ENCODE results near the gene RARS2. TPM values are rescaled to one million over a fixed set of nuclear protein-coding genes. Genes with fewer than 3 reads are reported as not detected.

The RARS2 gene
- total and polyA plus RNA-seq, 9 of the 15 experiments (the other 6 are each of a cell fraction or from before 2014, with no cell fraction given), result 30.0 to 92.7 (median 43.4) TPM

DNA sequence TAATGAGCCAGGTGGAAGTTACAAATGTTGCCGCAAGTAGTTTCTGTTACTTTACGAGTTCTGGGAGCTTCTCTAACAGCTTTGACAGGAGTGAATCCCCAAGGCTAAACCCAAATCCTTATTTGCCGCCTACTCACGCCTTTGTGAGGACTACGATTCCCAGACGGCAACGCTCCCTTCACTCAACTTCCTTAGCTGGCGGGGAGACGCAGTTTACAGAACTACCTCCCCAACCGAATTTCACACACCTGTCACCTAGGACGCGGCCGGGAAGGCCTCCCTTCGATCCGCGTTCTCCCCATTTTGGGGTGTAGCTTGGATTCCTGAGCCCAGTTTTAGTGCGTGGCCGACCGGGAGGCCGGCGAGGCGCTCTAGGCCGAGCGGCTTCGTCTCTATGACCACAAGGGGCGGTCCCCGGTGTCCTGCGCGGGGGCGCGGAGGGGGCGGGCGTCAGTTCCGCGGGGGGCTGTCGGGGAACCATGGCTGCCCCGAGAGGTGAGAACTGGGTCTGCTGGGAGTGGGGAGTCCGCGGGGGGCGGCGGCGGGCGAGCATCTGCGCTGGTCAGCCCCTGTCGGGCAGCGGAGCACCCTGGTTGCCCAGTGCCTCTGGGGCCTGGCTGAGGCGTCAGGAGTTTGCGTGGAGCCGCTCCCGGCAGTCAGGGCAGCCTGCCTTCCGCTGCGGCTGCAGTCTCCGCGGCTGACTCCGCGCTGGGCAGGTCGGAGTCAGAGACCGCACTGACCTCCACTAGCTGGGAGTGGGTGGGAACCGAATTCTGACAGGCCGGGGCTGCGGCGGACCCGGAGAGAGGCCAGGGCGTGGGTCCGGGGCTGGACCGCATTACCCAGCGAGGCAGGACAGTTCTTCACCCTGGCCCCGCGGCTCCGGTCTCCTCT lies 117.0 kb downstream of the RARS2 start, which contains the start of gene SLC35A1 (continued):
- TF ChIP-seq, protein P1, sequence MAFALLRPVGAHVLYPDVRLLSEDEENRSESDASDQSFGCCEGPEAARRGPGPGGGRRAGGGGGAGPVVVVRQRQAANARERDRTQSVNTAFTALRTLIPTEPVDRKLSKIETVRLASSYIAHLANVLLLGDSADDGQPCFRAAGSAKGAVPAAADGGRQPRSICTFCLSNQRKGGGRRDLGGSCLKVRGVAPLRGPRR (CRISPR knock-in tag; IDR thresholded peaks at IDR 0.05), result no peak
- TF ChIP-seq PHF8 (IDR thresholded peaks at IDR 0.05; ENCODE audit: borderline replicate concordance, low read length), result peak; percentile 96
- TF ChIP-seq POLR2A (conservative IDR thresholded peaks at IDR 0.05), result peak; percentile 86
- TF ChIP-seq CBX3 (IDR thresholded peaks at IDR 0.05; ENCODE audit: borderline replicate concordance in 1 of 2, low read length in 2 of 2), result no peak
- TF ChIP-seq KDM4B (IDR thresholded peaks at IDR 0.05; ENCODE audit: borderline replicate concordance in 2 of 2, low read depth in 1 of 2), result peak in 1 of 2 experiments; percentile 67; a peak in 1 of 4 replicates
- peak; percentile 62 for TF ChIP-seq KDM5B (IDR thresholded peaks at IDR 0.05; ENCODE audit: insufficient replicate concordance, low read depth, low read length)
- no peak for TF ChIP-seq SIRT6 (IDR thresholded peaks at IDR 0.05; ENCODE audit: low read depth, low read length)
- TF ChIP-seq, protein P2, sequence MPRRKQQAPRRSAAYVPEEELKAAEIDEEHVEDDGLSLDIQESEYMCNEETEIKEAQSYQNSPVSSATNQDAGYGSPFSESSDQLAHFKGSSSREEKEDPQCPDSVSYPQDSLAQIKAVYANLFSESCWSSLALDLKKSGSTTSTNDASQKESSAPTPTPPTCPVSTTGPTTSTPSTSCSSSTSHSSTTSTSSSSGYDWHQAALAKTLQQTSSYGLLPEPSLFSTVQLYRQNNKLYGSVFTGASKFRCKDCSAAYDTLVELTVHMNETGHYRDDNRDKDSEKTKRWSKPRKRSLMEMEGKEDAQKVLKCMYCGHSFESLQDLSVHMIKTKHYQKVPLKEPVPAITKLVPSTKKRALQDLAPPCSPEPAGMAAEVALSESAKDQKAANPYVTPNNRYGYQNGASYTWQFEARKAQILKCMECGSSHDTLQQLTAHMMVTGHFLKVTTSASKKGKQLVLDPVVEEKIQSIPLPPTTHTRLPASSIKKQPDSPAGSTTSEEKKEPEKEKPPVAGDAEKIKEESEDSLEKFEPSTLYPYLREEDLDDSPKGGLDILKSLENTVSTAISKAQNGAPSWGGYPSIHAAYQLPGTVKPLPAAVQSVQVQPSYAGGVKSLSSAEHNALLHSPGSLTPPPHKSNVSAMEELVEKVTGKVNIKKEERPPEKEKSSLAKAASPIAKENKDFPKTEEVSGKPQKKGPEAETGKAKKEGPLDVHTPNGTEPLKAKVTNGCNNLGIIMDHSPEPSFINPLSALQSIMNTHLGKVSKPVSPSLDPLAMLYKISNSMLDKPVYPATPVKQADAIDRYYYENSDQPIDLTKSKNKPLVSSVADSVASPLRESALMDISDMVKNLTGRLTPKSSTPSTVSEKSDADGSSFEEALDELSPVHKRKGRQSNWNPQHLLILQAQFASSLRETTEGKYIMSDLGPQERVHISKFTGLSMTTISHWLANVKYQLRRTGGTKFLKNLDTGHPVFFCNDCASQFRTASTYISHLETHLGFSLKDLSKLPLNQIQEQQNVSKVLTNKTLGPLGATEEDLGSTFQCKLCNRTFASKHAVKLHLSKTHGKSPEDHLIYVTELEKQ (CRISPR knock-in tag; IDR thresholded peaks at IDR 0.05), result no peak
- TF ChIP-seq, protein P3, sequence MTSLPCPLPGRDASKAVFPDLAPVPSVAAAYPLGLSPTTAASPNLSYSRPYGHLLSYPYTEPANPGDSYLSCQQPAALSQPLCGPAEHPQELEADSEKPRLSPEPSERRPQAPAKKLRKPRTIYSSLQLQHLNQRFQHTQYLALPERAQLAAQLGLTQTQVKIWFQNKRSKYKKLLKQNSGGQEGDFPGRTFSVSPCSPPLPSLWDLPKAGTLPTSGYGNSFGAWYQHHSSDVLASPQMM (CRISPR knock-in tag; IDR thresholded peaks at IDR 0.05), result no peak
- no peak for TF ChIP-seq MIER1 (IDR thresholded peaks at IDR 0.05; ENCODE audit: low read depth)
- TF ChIP-seq, protein P4, sequence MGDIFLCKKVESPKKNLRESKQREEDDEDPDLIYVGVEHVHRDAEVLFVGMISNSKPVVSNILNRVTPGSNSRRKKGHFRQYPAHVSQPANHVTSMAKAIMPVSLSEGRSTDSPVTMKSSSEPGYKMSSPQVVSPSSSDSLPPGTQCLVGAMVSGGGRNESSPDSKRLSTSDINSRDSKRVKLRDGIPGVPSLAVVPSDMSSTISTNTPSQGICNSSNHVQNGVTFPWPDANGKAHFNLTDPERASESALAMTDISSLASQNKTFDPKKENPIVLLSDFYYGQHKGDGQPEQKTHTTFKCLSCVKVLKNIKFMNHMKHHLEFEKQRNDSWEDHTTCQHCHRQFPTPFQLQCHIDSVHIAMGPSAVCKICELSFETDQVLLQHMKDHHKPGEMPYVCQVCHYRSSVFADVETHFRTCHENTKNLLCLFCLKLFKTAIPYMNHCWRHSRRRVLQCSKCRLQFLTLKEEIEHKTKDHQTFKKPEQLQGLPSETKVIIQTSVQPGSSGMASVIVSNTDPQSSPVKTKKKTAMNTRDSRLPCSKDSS (IDR thresholded peaks at IDR 0.05; ENCODE audit: low read depth, partially characterized antibody), result no peak
- peak; percentile 67; the same call in 1 of the 2 replicates for TF ChIP-seq KLF13 (tag; IDR thresholded peaks at IDR 0.05; ENCODE audit: borderline replicate concordance, low read depth)
- TF ChIP-seq, protein P5, sequence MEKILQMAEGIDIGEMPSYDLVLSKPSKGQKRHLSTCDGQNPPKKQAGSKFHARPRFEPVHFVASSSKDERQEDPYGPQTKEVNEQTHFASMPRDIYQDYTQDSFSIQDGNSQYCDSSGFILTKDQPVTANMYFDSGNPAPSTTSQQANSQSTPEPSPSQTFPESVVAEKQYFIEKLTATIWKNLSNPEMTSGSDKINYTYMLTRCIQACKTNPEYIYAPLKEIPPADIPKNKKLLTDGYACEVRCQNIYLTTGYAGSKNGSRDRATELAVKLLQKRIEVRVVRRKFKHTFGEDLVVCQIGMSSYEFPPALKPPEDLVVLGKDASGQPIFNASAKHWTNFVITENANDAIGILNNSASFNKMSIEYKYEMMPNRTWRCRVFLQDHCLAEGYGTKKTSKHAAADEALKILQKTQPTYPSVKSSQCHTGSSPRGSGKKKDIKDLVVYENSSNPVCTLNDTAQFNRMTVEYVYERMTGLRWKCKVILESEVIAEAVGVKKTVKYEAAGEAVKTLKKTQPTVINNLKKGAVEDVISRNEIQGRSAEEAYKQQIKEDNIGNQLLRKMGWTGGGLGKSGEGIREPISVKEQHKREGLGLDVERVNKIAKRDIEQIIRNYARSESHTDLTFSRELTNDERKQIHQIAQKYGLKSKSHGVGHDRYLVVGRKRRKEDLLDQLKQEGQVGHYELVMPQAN (IDR thresholded peaks at IDR 0.05; ENCODE audit: borderline replicate concordance), result peak; percentile 61; the same call in 1 of the 2 replicates
- TF ChIP-seq SOX6 (IDR thresholded peaks at IDR 0.05), result 0 out of 2 replicates have a peak, but pooled peaks have one; percentile 15
- TF ChIP-seq ZSCAN32 (CRISPR knock-in tag; IDR thresholded peaks at IDR 0.05), result no peak
- no peak for TF ChIP-seq ZNF146 (CRISPR knock-in tag; IDR thresholded peaks at IDR 0.05; ENCODE audit: unreplicated experiment)
- TF ChIP-seq GABPA (tag; conservative IDR thresholded peaks at IDR 0.05; ENCODE audit: low read depth), result peak; percentile 91
- no peak for TF ChIP-seq EP300 (IDR thresholded peaks at IDR 0.05; ENCODE audit: low read length)

Data from K562 (cell line).